ENCODE results near the gene HHAT.

Gene HHAT

GRCh38 chr1:210476730-210477129 is 148.0 kb downstream of the HHAT start:
- no peak overlapping the region for H3K4me3 ChIP-seq (replicated peaks; ENCODE audit: low read depth, low read length)
- no peak for DNase-seq (ENCODE audit: extremely low read depth, low read depth)
- TF ChIP-seq CTCF (IDR thresholded peaks at IDR 0.05; ENCODE audit: low read depth, low read length, missing control alignments), result no peak

GRCh38 chr1:210477328-210477924 is 148.7 kb downstream of the HHAT start:
- no peak for DNase-seq (ENCODE audit: extremely low read depth, low read depth)
- no peak for TF ChIP-seq CTCF (IDR thresholded peaks at IDR 0.05; ENCODE audit: low read depth, low read length, missing control alignments)
- H3K4me3 ChIP-seq (replicated peaks; ENCODE audit: low read depth, low read length), result no peak overlapping the region

GRCh38 chr1:210478820-210479219 is 150.1 kb downstream of the HHAT start:
- DNase-seq (ENCODE audit: extremely low read depth, low read depth), result no peak
- no peak for TF ChIP-seq CTCF (IDR thresholded peaks at IDR 0.05; ENCODE audit: low read depth, low read length, missing control alignments)
- no peak overlapping the region for H3K4me3 ChIP-seq (replicated peaks; ENCODE audit: low read depth, low read length)

- no peak for TF ChIP-seq CTCF (IDR thresholded peaks at IDR 0.05; ENCODE audit: low read depth, low read length, missing control alignments)
- H3K4me3 ChIP-seq (replicated peaks; ENCODE audit: low read depth, low read length), result no peak overlapping the region
- DNase-seq (ENCODE audit: extremely low read depth, low read depth), result no peak
Measured at GRCh38 chr1:210482491-210482890, 153.8 kb downstream of the HHAT start.

- H3K4me3 ChIP-seq (replicated peaks; ENCODE audit: low read depth, low read length), result no peak overlapping the region
- no peak for DNase-seq (ENCODE audit: extremely low read depth, low read depth)
- TF ChIP-seq CTCF (IDR thresholded peaks at IDR 0.05; ENCODE audit: low read depth, low read length, missing control alignments), result no peak
Measured at GRCh38 chr1:210482945-210483617, 154.4 kb downstream of the HHAT start.

GRCh38 chr1:210483821-210484220 is 155.1 kb downstream of the HHAT start:
- TF ChIP-seq CTCF (IDR thresholded peaks at IDR 0.05; ENCODE audit: low read depth, low read length, missing control alignments), result no peak
- H3K4me3 ChIP-seq (replicated peaks; ENCODE audit: low read depth, low read length), result no peak overlapping the region
- DNase-seq (ENCODE audit: extremely low read depth, low read depth), result no peak

All from HFF-Myc (cell line).